Ovary (tissue), 3 donors: ENCODE results near the gene BBS9.

Source experiments
- CTCF ChIP-seq, 3 donors: fragments of 450-650 bp in 2 of 3; fragments of 200-600 bp in 1 of 3; IDR thresholded peaks; one replicate each; pipeline versions ENCODE4 v1.5.1 to v1.8.0; 2016 to 2022; ENCODE audit warnings: antibody characterized with exemption in 3 of 3, mild to moderate bottlenecking in 1 of 3
- EP300 ChIP-seq: sonication (generic); formaldehyde crosslinking; IDR thresholded peaks from one replicate; pipeline ENCODE4 v1.6.1; 2017; ENCODE audit warnings: antibody characterized with exemption
- POLR2A ChIP-seq: fragments of 450-650 bp; IDR thresholded peaks from one replicate; pipeline ENCODE4 v1.6.1; 2017; ENCODE audit warnings: antibody characterized with exemption, mild to moderate bottlenecking, moderate library complexity
- donor health status: DM: no; HTN: no; CAD: no.

GRCh38 chr7:33399528-33400213 is 270.3 kb downstream of the BBS9 start:
- TF ChIP-seq CTCF (IDR thresholded peaks at IDR 0.05) (no peak), POLR2A (no peak), EP300 (no peak)
